ENCODE measurements around the gene STPG2.

The STPG2 gene

GRCh38 chr4:97952763-97953162 is 190.5 kb downstream of the STPG2 start:
- TF ChIP-seq CTCF (IDR thresholded peaks at IDR 0.05): no peak
- Histone ChIP-seq H3K4me3 (ENCODE audit: low read depth in 1 of 2, low read length in 1 of 2) (no peak overlapping the region), H3K27me3 (no peaks in the 10 kb centered on the region), H3K27ac (no peak overlapping the region), H3K9me3 (no peaks in the 10 kb centered on the region), H3K36me3 (no peaks in the 10 kb centered on the region), H3K4me1 (ENCODE audit: control insufficient read depth in 1 of 2, insufficient read depth in 1 of 2, low read depth in 1 of 2, low read length in 1 of 2) (no peaks in the 10 kb centered on the region)

- Histone ChIP-seq H3K4me3 (ENCODE audit: low read depth in 1 of 2, low read length in 1 of 2) (no peak overlapping the region), H3K27ac (no peak overlapping the region), H3K9me3 (no peaks in the 10 kb centered on the region), H3K4me1 (ENCODE audit: control insufficient read depth in 1 of 2, insufficient read depth in 1 of 2, low read depth in 1 of 2, low read length in 1 of 2) (no peaks in the 10 kb centered on the region), H3K36me3 (no peaks in the 10 kb centered on the region), H3K27me3 (no peaks in the 10 kb centered on the region)
- TF ChIP-seq CTCF (IDR thresholded peaks at IDR 0.05): no peak
Observed at GRCh38 chr4:97950836-97951235, 192.4 kb downstream of the STPG2 start.

GRCh38 chr4:97942951-97943350 is 200.3 kb downstream of the STPG2 start:
- peaks cover 3% of the 10 kb centered on the region for H3K9me3 ChIP-seq
- H3K4me1 ChIP-seq (ENCODE audit: control insufficient read depth in 1 of 2, insufficient read depth in 1 of 2, low read depth in 1 of 2, low read length in 1 of 2): no peaks in the 10 kb centered on the region
- no peak overlapping the region for H3K4me3 ChIP-seq (ENCODE audit: low read depth in 1 of 2, low read length in 1 of 2)
- TF ChIP-seq CTCF (IDR thresholded peaks at IDR 0.05): no peak
- H3K27me3 ChIP-seq: no peaks in the 10 kb centered on the region
- H3K27ac ChIP-seq: no peak overlapping the region
- H3K36me3 ChIP-seq: no peaks in the 10 kb centered on the region

- Histone ChIP-seq H3K9me3 (peaks cover 6% of the 10 kb centered on the region), H3K27ac (no peak overlapping the region), H3K36me3 (no peaks in the 10 kb centered on the region), H3K4me3 (ENCODE audit: low read depth in 1 of 2, low read length in 1 of 2) (no peak overlapping the region), H3K27me3 (no peaks in the 10 kb centered on the region), H3K4me1 (ENCODE audit: control insufficient read depth in 1 of 2, insufficient read depth in 1 of 2, low read depth in 1 of 2, low read length in 1 of 2) (no peaks in the 10 kb centered on the region)
- TF ChIP-seq CTCF (IDR thresholded peaks at IDR 0.05): no peak
Observed at GRCh38 chr4:97942137-97942536, 201.1 kb downstream of the STPG2 start.

- Histone ChIP-seq H3K36me3 (no peaks in the 10 kb centered on the region), H3K4me1 (ENCODE audit: control insufficient read depth in 1 of 2, insufficient read depth in 1 of 2, low read depth in 1 of 2, low read length in 1 of 2) (no peaks in the 10 kb centered on the region), H3K27ac (no peak overlapping the region), H3K27me3 (no peaks in the 10 kb centered on the region), H3K4me3 (ENCODE audit: low read depth in 1 of 2, low read length in 1 of 2) (no peak overlapping the region), H3K9me3 (peaks cover 6% of the 10 kb centered on the region)
- TF ChIP-seq CTCF (IDR thresholded peaks at IDR 0.05): no peak
Observed at GRCh38 chr4:97938141-97938540, 205.1 kb downstream of the STPG2 start.
